HCT116 (cell line): ENCODE measurements around the gene IL1RAPL2.

Experiments used
- ATF3 ChIP-seq: IDR thresholded peaks from 2 replicates; pipeline ENCODE4 v1.6.1; 2012
- EZH2 ChIP-seq: fragments of 200-600 bp; sonication (generic); IDR thresholded peaks from 2 replicates; pipeline ENCODE4 v1.6.1; 2017; ENCODE audit warnings: antibody characterized with exemption, mixed run types
- POLR2A ChIP-seq: IDR thresholded peaks from 2 replicates; pipeline ENCODE4 v1.7.0; 2011; ENCODE audit warnings: borderline replicate concordance; ENCODE audit not compliant: insufficient read depth, insufficient read length; ENCODE audit errors: extremely low read depth
- RAD21 ChIP-seq: IDR thresholded peaks from 2 replicates; pipeline ENCODE4 v1.6.1; 2012; ENCODE audit warnings: low read depth, mild to moderate bottlenecking
- SIN3A ChIP-seq: IDR thresholded peaks from 2 replicates; pipeline ENCODE4 v1.6.1; 2012; ENCODE audit warnings: low read depth
- SRF ChIP-seq: IDR thresholded peaks from 2 replicates; pipeline ENCODE4 v1.6.1; 2012; ENCODE audit warnings: low read depth
- TF ChIP-seq, protein P1 (sequence below), 3 experiments: fragments of 200-600 bp in 1 of 3; sonication (generic) in 1 of 3; IDR thresholded peaks in 2 of 3; conservative IDR thresholded peaks in 1 of 3; 2 replicates each; pipeline ENCODE4 v1.5.1; 2012 to 2017; ENCODE audit warnings: low read depth in 2 of 3, low read length in 2 of 3, antibody characterized with exemption in 1 of 3, borderline replicate concordance in 1 of 3, control low read depth in 1 of 3, mild to moderate bottlenecking in 1 of 3, mixed read lengths in 1 of 3, mixed run types in 1 of 3, moderate library complexity in 1 of 3; ENCODE audit not compliant: insufficient read depth in 1 of 3

- TF ChIP-seq SIN3A (no peak), ATF3 (no peak), EZH2 (no peak), POLR2A (no peak), SRF (no peak), RAD21 (no peak)
- TF ChIP-seq, protein P1, sequence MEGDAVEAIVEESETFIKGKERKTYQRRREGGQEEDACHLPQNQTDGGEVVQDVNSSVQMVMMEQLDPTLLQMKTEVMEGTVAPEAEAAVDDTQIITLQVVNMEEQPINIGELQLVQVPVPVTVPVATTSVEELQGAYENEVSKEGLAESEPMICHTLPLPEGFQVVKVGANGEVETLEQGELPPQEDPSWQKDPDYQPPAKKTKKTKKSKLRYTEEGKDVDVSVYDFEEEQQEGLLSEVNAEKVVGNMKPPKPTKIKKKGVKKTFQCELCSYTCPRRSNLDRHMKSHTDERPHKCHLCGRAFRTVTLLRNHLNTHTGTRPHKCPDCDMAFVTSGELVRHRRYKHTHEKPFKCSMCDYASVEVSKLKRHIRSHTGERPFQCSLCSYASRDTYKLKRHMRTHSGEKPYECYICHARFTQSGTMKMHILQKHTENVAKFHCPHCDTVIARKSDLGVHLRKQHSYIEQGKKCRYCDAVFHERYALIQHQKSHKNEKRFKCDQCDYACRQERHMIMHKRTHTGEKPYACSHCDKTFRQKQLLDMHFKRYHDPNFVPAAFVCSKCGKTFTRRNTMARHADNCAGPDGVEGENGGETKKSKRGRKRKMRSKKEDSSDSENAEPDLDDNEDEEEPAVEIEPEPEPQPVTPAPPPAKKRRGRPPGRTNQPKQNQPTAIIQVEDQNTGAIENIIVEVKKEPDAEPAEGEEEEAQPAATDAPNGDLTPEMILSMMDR (IDR thresholded peaks at IDR 0.05 in 2 of 3, conservative IDR thresholded peaks at IDR 0.05 in 1 of 3; ENCODE audit: borderline replicate concordance in 1 of 3, insufficient read depth in 1 of 3, low read depth in 2 of 3, low read length in 2 of 3): no peak
Measured at GRCh38 chrX:105803891-105804290, 1237.9 kb downstream of the IL1RAPL2 start.
